Stimulated activated CD8-positive, alpha-beta memory T cell treated with anti-CD3 and anti-CD28 coated beads, Interleukin-15, amount 100 ng/mL, for 4 hours (primary cell): ENCODE measurements around the gene MBNL1.

Source experiments
- DNase-seq, 2 donors: peaks; one replicate each; pipeline ENCODE4 v3.0.0-alpha.2; 2020; ENCODE audit warnings: low read depth in 2 of 2

MBNL1 gene

GRCh38 chr3:152480282-152480953 lies 211.7 kb downstream of the MBNL1 start:
- no peak for DNase-seq

GRCh38 chr3:152486364-152486763 lies 217.6 kb downstream of the MBNL1 start:
- DNase-seq = no peak

GRCh38 chr3:152488449-152488848 lies 219.7 kb downstream of the MBNL1 start:
- DNase-seq = no peak

- no peak for DNase-seq
These were observed 223.2 kb downstream of the MBNL1 start for GRCh38 chr3:152491922-152492321.

GRCh38 chr3:152496286-152496685 lies 227.6 kb downstream of the MBNL1 start:
- DNase-seq = no peak

GRCh38 chr3:152496716-152497115 lies 228.0 kb downstream of the MBNL1 start:
- no peak for DNase-seq

- no peak for DNase-seq
These were observed 228.7 kb downstream of the MBNL1 start for GRCh38 chr3:152497457-152497856.

- no peak for DNase-seq
These were observed 229.2 kb downstream of the MBNL1 start for GRCh38 chr3:152497890-152498289.

- no peak for DNase-seq
These were observed 231.2 kb downstream of the MBNL1 start for GRCh38 chr3:152499791-152500385.

- DNase-seq = no peak
These were observed 237.2 kb downstream of the MBNL1 start for GRCh38 chr3:152505926-152506325.

- no peak for DNase-seq
These were observed 240.0 kb downstream of the MBNL1 start for GRCh38 chr3:152508705-152509104.

- DNase-seq = no peak
These were observed 243.2 kb downstream of the MBNL1 start for GRCh38 chr3:152511904-152512303.

GRCh38 chr3:152513301-152513960 lies 244.7 kb downstream of the MBNL1 start:
- no peak for DNase-seq
